A549 (cell line): ENCODE results near the gene PIK3R1. TPM values are rescaled to one million over a fixed set of nuclear protein-coding genes. Genes with fewer than 3 reads are reported as not detected.

Experiments
- ATAC-seq, 2 experiments: fragments of 200-7000 bp in 1 of 2; fragments of >200 bp in 1 of 2; cut with Nextera tagmentation in 1 of 2; cut with Tn5 transposase in 1 of 2; 3 replicates each; pipeline versions ENCODE4 v1.8.0 to v1.9.1; 2018 to 2020; ENCODE audit warnings: mild to moderate bottlenecking in 1 of 2, moderate library complexity in 1 of 2
- CTCF ChIA-PET: fragments of 300-600 bp; sonication (Branson Sonifier 250); formaldehyde crosslinking; extraction: SDS; loops from one replicate; lab custom pipeline; 2021; ENCODE audit warnings: antibody characterized with exemption, inconsistent platforms; lab: Yijun Ruan, JAX
- POLR2A ChIA-PET: fragments of 350-600 bp; formaldehyde crosslinking; extraction: SDS; loops from one replicate; lab custom pipeline; 2021; ENCODE audit warnings: antibody characterized with exemption, inconsistent platforms; lab: Yijun Ruan, JAX
- DNase-seq, 2 experiments: peaks; one replicate each; pipeline versions ENCODE4 v3.0.0 to v3.0.0-alpha.2; 2011 to 2016; ENCODE audit warnings: low read depth in 1 of 2, low spot score in 1 of 2
- FAIRE-seq: peaks from 2 replicates; lab custom pipeline; 2011; peaks lifted over from hg19 to GRCh38; lab: Jason Lieb, UNC
- H3K27ac ChIP-seq, 2 experiments: fragments of >200 bp; sonication (Bioruptor Twin); formaldehyde crosslinking; 3 replicates each; pipeline ENCODE4 v1.5.1; 2016 to 2017
- H3K4me1 ChIP-seq: fragments of >200 bp; sonication (Bioruptor Twin); formaldehyde crosslinking; 3 replicates; pipeline ENCODE4 v1.6.1; 2016
- H3K4me2 ChIP-seq: fragments of >200 bp; sonication (Bioruptor Twin); formaldehyde crosslinking; 3 replicates; pipeline ENCODE4 v1.6.1; 2016
- H3K4me3 ChIP-seq: fragments of >200 bp; sonication (Bioruptor Twin); formaldehyde crosslinking; 3 replicates; pipeline ENCODE4 v1.5.1; 2016
- H3K9me3 ChIP-seq: fragments of >200 bp; sonication (Bioruptor Twin); formaldehyde crosslinking; 3 replicates; pipeline ENCODE4 v1.6.1; 2016
- ATOH8 ChIP-seq: fragments of 250-450 bp; sonication (Bioruptor Pico); IDR thresholded peaks from 2 replicates; pipeline ENCODE4 v1.5.0; 2020; ENCODE audit warnings: low read depth, mild to moderate bottlenecking, moderate library complexity
- BCL3 ChIP-seq: fragments of >200 bp; sonication (Bioruptor Twin); formaldehyde crosslinking; IDR thresholded peaks from 3 replicates; pipeline ENCODE4 v1.6.1; 2016
- BHLHE40 ChIP-seq: IDR thresholded peaks from 2 replicates; pipeline ENCODE4 v1.6.1; 2012; ENCODE audit warnings: low read depth, low read length, inconsistent platforms
- CBX2 ChIP-seq: fragments of 200-600 bp; sonication (generic); IDR thresholded peaks from 2 replicates; pipeline ENCODE4 v1.6.1; 2016; ENCODE audit warnings: low read depth, mild to moderate bottlenecking, borderline replicate concordance
- CHD2 ChIP-seq: fragments of 150-350 bp; IDR thresholded peaks from 2 replicates; pipeline ENCODE4 v1.6.1; 2014; ENCODE audit warnings: low read length; ENCODE audit not compliant: partially characterized antibody
- CTCF ChIP-seq: fragments of >200 bp; sonication (Bioruptor Twin); formaldehyde crosslinking; IDR thresholded peaks from 3 replicates; pipeline ENCODE4 v1.5.1; 2016
- ESRRA ChIP-seq: fragments of 150-350 bp; IDR thresholded peaks from 2 replicates; pipeline ENCODE4 v1.6.1; 2014; ENCODE audit warnings: mild to moderate bottlenecking, low read length, borderline replicate concordance
- FOSL2 ChIP-seq, 2 experiments: fragments of 450-650 bp in 1 of 2; fragments of >200 bp in 1 of 2; sonication (Bioruptor Twin) in 1 of 2; formaldehyde crosslinking; IDR thresholded peaks; 2 replicates each; pipeline versions ENCODE4 v1.5.0 to v1.6.1; 2016 to 2020; ENCODE audit warnings: mild to moderate bottlenecking in 1 of 2, moderate library complexity in 1 of 2
- FOXS1 ChIP-seq: fragments of 250-450 bp; sonication (Bioruptor Pico); IDR thresholded peaks from 2 replicates; pipeline ENCODE4 v1.5.0; 2020; ENCODE audit warnings: mild to moderate bottlenecking, moderate library complexity
- GATA3 ChIP-seq: IDR thresholded peaks from 2 replicates; pipeline ENCODE4 v1.6.1; 2012; ENCODE audit warnings: borderline replicate concordance
- HMGXB4 ChIP-seq: fragments of 250-450 bp; sonication (Bioruptor Pico); IDR thresholded peaks from 2 replicates; pipeline ENCODE4 v1.5.0; 2021; ENCODE audit warnings: mild to moderate bottlenecking, moderate library complexity, borderline replicate concordance
- HOXB13 ChIP-seq: fragments of 250-450 bp; sonication (Bioruptor Pico); IDR thresholded peaks from 2 replicates; pipeline ENCODE4 v1.5.0; 2020; ENCODE audit warnings: low read depth, mild to moderate bottlenecking, moderate library complexity
- JUNB ChIP-seq: fragments of >200 bp; sonication (Bioruptor Twin); formaldehyde crosslinking; IDR thresholded peaks from 2 replicates; pipeline ENCODE4 v1.6.1; 2016
- KDM5A ChIP-seq: fragments of 200-600 bp; sonication (generic); IDR thresholded peaks from 2 replicates; pipeline ENCODE4 v1.6.1; 2016; ENCODE audit warnings: antibody characterized with exemption, mild to moderate bottlenecking
- MAX ChIP-seq: IDR thresholded peaks from 2 replicates; pipeline ENCODE4 v1.6.1; 2012
- PHF8 ChIP-seq: fragments of 200-600 bp; sonication (generic); IDR thresholded peaks from 2 replicates; pipeline ENCODE4 v1.6.1; 2016; ENCODE audit warnings: low read depth, mild to moderate bottlenecking, antibody characterized with exemption, moderate library complexity, borderline replicate concordance
- RAD21 ChIP-seq, 2 experiments: fragments of >200 bp in 1 of 2; sonication (Bioruptor Twin) in 1 of 2; formaldehyde crosslinking in 1 of 2; IDR thresholded peaks in 1 of 2; conservative IDR thresholded peaks in 1 of 2; 2 replicates in 1 of 2; 3 replicates in 1 of 2; pipeline ENCODE4 v1.6.1; 2012 to 2018; ENCODE audit warnings: inconsistent platforms in 1 of 2
- RARB ChIP-seq: fragments of 250-450 bp; sonication (Bioruptor Pico); IDR thresholded peaks from 2 replicates; pipeline ENCODE4 v1.8.0; 2021; ENCODE audit warnings: mild to moderate bottlenecking, moderate library complexity
- RCOR1 ChIP-seq: fragments of 150-350 bp; IDR thresholded peaks from 2 replicates; pipeline ENCODE4 v1.6.1; 2014; ENCODE audit warnings: antibody characterized with exemption, low read length, low read depth
- RFX5 ChIP-seq: fragments of 450-650 bp; IDR thresholded peaks from 2 replicates; pipeline ENCODE4 v1.7.1; 2014; ENCODE audit warnings: antibody characterized with exemption, mild to moderate bottlenecking, moderate library complexity
- ZFP36 ChIP-seq: fragments of 450-650 bp; IDR thresholded peaks from 2 replicates; pipeline ENCODE4 v1.6.1; 2014; ENCODE audit warnings: borderline replicate concordance; ENCODE audit not compliant: partially characterized antibody
- WGBS: methylation state at CpG from one replicate; pipeline ENCODE4 v1.1.6; 2017; ENCODE audit errors: missing lambda C conversion rate; 5-methylcytosine and 5-hydroxymethylcytosine counted together
- polyA plus RNA-seq, 4 experiments: library from polyadenylated mRNA; depleted of rRNA in 3 of 4; stranded (reverse); fragments of >200 nt; fragmentation: RNase III in 1 of 4; extraction: RNeasy Plus Mini Kit Qiagen cat#74134 plus additional on column Dnase treatment in 1 of 4; gene quantifications; 2 replicates in 3 of 4; 3 replicates in 1 of 4; pipeline ENCODE4 v1.2.3, GENCODE V29; 2011 to 2017

PIK3R1 gene
- polyA plus RNA-seq, 2 of the 4 experiments (the other 2 are of a cell fraction): 5.5 to 5.7 TPM

GRCh38 chr5:68253624-68254585 is 38.3 kb downstream of the PIK3R1 start (continued):
- no peak for TF ChIP-seq FOSL2 (IDR thresholded peaks at IDR 0.05)
- no peak for TF ChIP-seq FOSL2 (CRISPR knock-in tag; IDR thresholded peaks at IDR 0.05)
- no peak for TF ChIP-seq CBX2

GRCh38 chr5:68254810-68255209 is 39.3 kb downstream of the PIK3R1 start:
- CTCF ChIA-PET: interaction anchor here (1.2 kb wide), 1 partner anchor 1098 kb away, joined by 3 read pairs; no protein-coding TSS in a partner anchor
- ATAC-seq: no peak
- 52% methylated on average over 1 of the region's 1 CpG for WGBS
- FAIRE-seq: no peak
- POLR2A ChIA-PET: no interaction called here
- Histone ChIP-seq H3K9me3 (no peaks in the 10 kb centered on the region), H3K4me3 (no peak overlapping the region), H3K27ac (no peak overlapping the region), H3K4me2 (no peak overlapping the region), H3K4me1 (0 out of 3 replicates have a peak, but pooled peaks cover 4% of the 10 kb centered on the region)
- no peak for DNase-seq
- TF ChIP-seq JUNB (no peak), BCL3 (no peak), HOXB13 (CRISPR knock-in tag) (no peak), RFX5 (no peak), ESRRA (no peak), PHF8 (no peak), RARB (CRISPR knock-in tag) (no peak), GATA3 (no peak), RCOR1 (no peak), CTCF (no peak), RAD21 (conservative IDR thresholded peaks at IDR 0.05 in 1 of 2, IDR thresholded peaks at IDR 0.05 in 1 of 2) (no peak), FOXS1 (no peak)

- TF ChIP-seq RCOR1: no peak
- TF ChIP-seq ATOH8 (CRISPR knock-in tag): no peak
- TF ChIP-seq BHLHE40: no peak
- no peak for TF ChIP-seq MAX
- TF ChIP-seq GATA3: no peak
- TF ChIP-seq ZFP36: no peak
- no peak for TF ChIP-seq CHD2
- TF ChIP-seq HMGXB4 (CRISPR knock-in tag): no peak
- no peak for TF ChIP-seq KDM5A
- TF ChIP-seq, all 56 proteins: peak for 0
- no peak for FAIRE-seq
These were observed 40.0 kb downstream of the PIK3R1 start for GRCh38 chr5:68255305-68256120.

More at GRCh38 chr5:68255305-68256120, 40.0 kb downstream of the PIK3R1 start:
- ATAC-seq: no peak
- WGBS: 81% methylated on average over 6 of the region's 6 CpGs
- DNase-seq: no peak
- Histone ChIP-seq H3K4me1 (0 out of 3 replicates have a peak, but pooled peaks cover 4% of the 10 kb centered on the region), H3K9me3 (no peaks in the 10 kb centered on the region), H3K4me2 (no peak overlapping the region), H3K27ac (no peak overlapping the region), H3K4me3 (no peak overlapping the region)
- ChIA-PET POLR2A (no interaction called here), CTCF (interaction anchor here (1.0 to 1.2 kb wide), 3 partner anchors 41 to 1099 kb away, joined by 3 read pairs; no protein-coding TSS in a partner anchor)
